Measurements from ENCODE around the gene ZNF329.
"Not testable (repeated sequence)": the region's sequence is repeated elsewhere in the genome, so short reads cannot be mapped to it uniquely, and the experiment has no call there.

Gene ZNF329

DNA sequence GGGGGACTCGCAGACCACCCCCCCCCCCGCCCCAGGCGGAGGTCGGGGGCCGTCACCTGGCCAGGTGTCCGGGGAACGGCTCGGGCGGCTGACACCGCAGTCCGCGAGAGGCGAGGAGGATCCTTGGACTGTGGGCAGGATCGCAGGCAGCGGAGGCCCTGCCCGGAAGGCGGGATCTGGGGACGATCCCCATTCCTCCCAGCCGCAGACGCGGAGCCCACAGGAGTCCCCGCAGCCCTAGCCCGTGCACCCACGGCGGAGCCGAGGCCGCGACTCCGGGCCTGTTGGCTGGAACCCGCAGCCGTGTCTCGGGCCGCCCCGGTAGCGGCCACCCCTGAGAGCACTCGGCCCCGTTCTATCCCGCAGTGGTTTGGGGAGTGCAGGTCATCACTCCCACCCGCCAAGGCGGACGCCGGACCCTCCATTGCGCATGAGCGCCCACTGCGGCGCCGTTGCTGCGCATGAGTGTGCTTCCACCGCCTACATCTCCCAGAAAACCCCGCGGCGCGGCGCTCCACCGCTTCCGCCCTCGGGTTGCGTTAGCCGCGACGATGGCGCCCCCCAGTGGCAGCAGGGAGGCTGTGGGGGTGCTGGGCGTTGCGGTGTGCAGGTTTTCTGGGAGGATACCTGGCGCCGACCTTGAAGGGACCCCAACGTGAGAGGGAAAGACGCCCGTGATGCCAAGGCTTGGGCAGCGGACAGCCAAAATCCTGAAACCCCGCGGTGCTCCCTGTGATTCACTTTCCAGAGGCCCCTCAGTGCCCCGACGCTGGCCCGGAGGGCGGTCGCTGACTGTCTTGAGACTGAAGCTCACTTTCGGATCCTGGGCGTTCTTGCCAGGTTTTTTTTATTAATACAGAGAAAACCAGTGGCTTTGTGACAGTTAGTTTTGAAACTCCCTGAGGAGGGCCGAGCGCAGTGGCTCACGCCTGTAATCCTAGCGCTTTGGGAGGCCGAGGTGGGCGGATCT, 4.4 kb upstream of the ZNF329 start:
- no peaks in the 10 kb centered on the region for H3K36me3 ChIP-seq (ENCODE audit: control insufficient read depth, insufficient read depth, low read length, severe bottlenecking)
- H3K9me3 ChIP-seq (ENCODE audit: control insufficient read depth, low read length): peaks cover 6% of the 10 kb centered on the region
- peak overlapping the region; percentile 93 for H3K9ac ChIP-seq (ENCODE audit: low read length)
- no peaks in the 10 kb centered on the region for H3K27me3 ChIP-seq (replicated peaks; ENCODE audit: control insufficient read depth, insufficient read depth, low read length)
- peaks cover 16% of the 10 kb centered on the region for H3K4me1 ChIP-seq (ENCODE audit: control insufficient read depth, insufficient read depth, low read length)
- peak overlapping the region; percentile 91 for H3K4me3 ChIP-seq (ENCODE audit: low read length)
- peak; percentile 98 for DNase-seq (ENCODE audit: low read depth)

DNA sequence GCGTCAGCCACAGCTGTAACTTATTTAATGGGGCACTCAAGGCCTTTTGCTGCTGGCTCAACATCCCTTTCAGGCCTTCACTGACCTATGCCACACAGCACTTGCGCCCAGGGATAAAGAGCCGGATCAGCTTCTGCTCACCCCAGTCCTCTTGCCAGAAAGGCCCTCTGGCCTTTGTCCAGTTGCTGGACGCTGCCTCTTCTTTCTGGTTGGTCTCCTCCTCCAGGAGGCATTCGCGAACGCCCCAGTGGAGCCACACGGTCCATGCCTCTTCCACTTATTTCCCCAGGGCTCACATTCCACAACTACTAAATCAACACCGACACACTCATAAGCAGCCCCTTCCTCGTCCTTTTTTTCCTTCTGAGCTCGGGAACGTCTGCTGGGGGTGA, 3.7 kb upstream of the ZNF329 start:
- H3K9ac ChIP-seq (ENCODE audit: low read length): peak overlapping the region; percentile 93
- H3K9me3 ChIP-seq (ENCODE audit: control insufficient read depth, low read length): peaks cover 4% of the 10 kb centered on the region
- peak; percentile 50 for DNase-seq (ENCODE audit: low read depth)

DNA sequence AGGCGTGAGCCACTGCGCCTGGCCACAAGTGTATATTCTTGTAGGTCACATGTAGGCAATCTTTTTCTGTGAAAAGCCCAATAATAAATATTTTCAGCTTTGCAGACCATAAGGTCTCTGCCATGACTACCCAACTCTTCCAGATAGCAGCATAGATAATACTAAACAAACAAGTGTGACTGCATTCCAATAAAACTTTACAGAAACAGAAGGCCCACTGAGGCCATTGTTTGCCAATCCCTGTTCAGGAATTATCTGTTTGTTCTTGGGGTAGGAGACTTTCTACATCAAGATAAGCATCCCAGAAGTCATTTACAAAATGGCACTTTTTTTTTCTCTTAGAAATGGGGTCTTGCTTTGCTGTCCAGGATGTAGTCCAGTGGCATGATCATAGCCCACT, 2.8 kb upstream of the ZNF329 start:
- H3K36me3 ChIP-seq (ENCODE audit: control insufficient read depth, insufficient read depth, low read length, severe bottlenecking): no peaks in the 10 kb centered on the region
- peaks cover 23% of the 10 kb centered on the region for H3K4me1 ChIP-seq (ENCODE audit: control insufficient read depth, insufficient read depth, low read length)
- H3K27me3 ChIP-seq (replicated peaks; ENCODE audit: control insufficient read depth, insufficient read depth, low read length): no peaks in the 10 kb centered on the region
- peaks cover 11% of the 10 kb centered on the region for H3K9me3 ChIP-seq (ENCODE audit: control insufficient read depth, low read length)
- H3K4me3 ChIP-seq (ENCODE audit: low read length): peak overlapping the region; percentile 91
- DNase-seq (ENCODE audit: low read depth): no peak
- no peak overlapping the region for H3K9ac ChIP-seq (ENCODE audit: low read length)

More for the DNA sequence above, 3.7 kb upstream of the ZNF329 start:
- Histone ChIP-seq H3K4me3 (ENCODE audit: low read length) (peak overlapping the region; percentile 91), H3K27me3 (replicated peaks; ENCODE audit: control insufficient read depth, insufficient read depth, low read length) (no peaks in the 10 kb centered on the region), H3K4me1 (ENCODE audit: control insufficient read depth, insufficient read depth, low read length) (peaks cover 22% of the 10 kb centered on the region), H3K36me3 (ENCODE audit: control insufficient read depth, insufficient read depth, low read length, severe bottlenecking) (no peaks in the 10 kb centered on the region)

DNA sequence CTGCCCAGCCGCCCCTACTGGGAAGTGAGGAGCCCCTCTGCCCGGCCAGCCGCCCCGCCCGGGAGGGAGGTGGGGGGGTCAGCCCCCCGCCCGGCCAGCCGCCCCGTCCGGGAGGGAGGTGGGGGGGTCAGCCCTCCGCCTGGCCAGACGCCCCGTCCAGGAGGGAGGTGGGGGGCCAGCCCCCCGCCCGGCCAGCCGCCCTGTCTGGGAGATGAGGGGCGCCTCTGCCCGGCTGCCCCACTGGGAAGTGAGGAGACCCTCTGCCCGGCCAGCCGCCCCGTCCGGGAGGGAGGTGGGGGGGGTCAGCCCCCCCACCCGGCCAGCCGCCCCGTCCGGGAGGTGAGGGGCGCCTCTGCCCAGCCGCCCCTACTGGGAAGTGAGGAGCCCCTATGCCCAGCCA, 3.1 kb downstream of the ZNF329 start:
- not testable (repeated sequence) for H3K27me3 ChIP-seq (replicated peaks; ENCODE audit: control insufficient read depth, insufficient read depth, low read length); DNase-seq (ENCODE audit: low read depth); H3K9ac ChIP-seq (ENCODE audit: low read length); H3K4me3 ChIP-seq (ENCODE audit: low read length); H3K36me3 ChIP-seq (ENCODE audit: control insufficient read depth, insufficient read depth, low read length, severe bottlenecking)
- peaks cover 39% of the 10 kb centered on the region for H3K9me3 ChIP-seq (ENCODE audit: control insufficient read depth, low read length)
- H3K4me1 ChIP-seq (ENCODE audit: control insufficient read depth, insufficient read depth, low read length): peaks cover 12% of the 10 kb centered on the region

DNA sequence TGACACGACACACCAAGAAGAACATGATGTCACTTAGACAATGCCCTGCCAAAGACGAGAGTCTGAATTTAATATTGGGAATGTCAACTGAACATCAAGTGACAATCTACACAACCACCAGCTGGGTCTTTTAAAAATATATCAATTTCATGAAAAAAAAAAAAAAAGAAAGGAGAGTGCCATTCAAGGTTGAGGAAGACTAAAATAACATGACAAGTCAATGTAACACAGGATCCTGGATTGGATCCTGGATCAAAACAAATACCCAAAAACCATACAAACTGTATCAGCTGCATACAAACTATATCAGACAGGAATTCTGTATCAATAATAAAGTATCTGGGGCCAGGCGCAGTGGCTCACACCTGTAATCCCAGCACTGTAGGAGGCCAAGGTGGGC, 4.7 kb downstream of the ZNF329 start:
- no peak overlapping the region for H3K9ac ChIP-seq (ENCODE audit: low read length)
- DNase-seq (ENCODE audit: low read depth): no peak
- no peaks in the 10 kb centered on the region for H3K27me3 ChIP-seq (replicated peaks; ENCODE audit: control insufficient read depth, insufficient read depth, low read length)
- H3K36me3 ChIP-seq (ENCODE audit: control insufficient read depth, insufficient read depth, low read length, severe bottlenecking): peaks cover 25% of the 10 kb centered on the region
- peaks cover 55% of the 10 kb centered on the region for H3K9me3 ChIP-seq (ENCODE audit: control insufficient read depth, low read length)
- peaks cover 9% of the 10 kb centered on the region for H3K4me1 ChIP-seq (ENCODE audit: control insufficient read depth, insufficient read depth, low read length)
- H3K4me3 ChIP-seq (ENCODE audit: low read length): peak overlapping the region; percentile 39

DNA sequence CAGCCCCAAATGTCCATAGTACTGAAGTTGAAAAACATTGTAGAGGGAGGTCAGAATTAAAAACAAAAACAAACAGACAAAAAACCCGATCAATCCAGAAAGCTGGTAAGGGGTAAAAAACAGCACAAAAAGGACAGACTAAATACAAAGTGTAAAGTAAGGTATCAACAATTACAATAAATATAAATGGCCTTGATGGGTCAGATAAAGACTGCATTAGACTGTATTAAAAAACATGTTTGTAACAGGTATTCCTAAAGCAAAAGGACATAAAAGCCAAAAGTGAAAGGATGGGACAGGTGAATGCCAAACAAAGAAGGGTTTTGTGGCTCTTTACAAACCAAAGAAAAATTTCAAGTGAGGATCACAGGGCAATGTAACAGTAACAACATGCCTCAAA, 16.3 kb downstream of the ZNF329 start:
- H3K27me3 ChIP-seq (replicated peaks; ENCODE audit: control insufficient read depth, insufficient read depth, low read length): no peaks in the 10 kb centered on the region
- DNase-seq (ENCODE audit: low read depth): no peak
- H3K4me1 ChIP-seq (ENCODE audit: control insufficient read depth, insufficient read depth, low read length): no peaks in the 10 kb centered on the region
- H3K9ac ChIP-seq (ENCODE audit: low read length): no peak overlapping the region
- H3K36me3 ChIP-seq (ENCODE audit: control insufficient read depth, insufficient read depth, low read length, severe bottlenecking): peaks cover 97% of the 10 kb centered on the region
- H3K4me3 ChIP-seq (ENCODE audit: low read length): peak overlapping the region; percentile 70
- H3K9me3 ChIP-seq (ENCODE audit: control insufficient read depth, low read length): peaks cover 100% of the 10 kb centered on the region

DNA sequence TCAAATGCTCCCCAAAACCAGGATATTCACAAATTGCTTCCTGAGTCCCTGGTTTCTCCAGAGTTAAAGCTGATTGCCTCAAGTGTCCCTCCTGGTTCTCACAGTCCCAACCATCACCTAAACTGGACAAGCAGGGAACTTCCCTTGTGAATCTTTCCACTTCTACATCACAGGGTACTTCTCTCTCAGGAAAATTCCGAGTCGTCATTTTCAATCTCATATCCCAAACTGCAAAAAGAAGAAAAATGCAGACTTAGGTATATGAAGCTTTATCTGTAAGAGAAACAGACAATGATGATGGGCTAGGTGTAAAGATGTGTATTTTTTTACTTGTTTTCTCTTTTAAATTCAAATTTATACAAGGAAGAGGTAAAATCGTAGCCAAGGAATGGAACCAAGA, 21.3 kb downstream of the ZNF329 start:
- Histone ChIP-seq H3K36me3 (ENCODE audit: control insufficient read depth, insufficient read depth, low read length, severe bottlenecking) (peaks cover 88% of the 10 kb centered on the region), H3K9me3 (ENCODE audit: control insufficient read depth, low read length) (peaks cover 100% of the 10 kb centered on the region), H3K9ac (ENCODE audit: low read length) (no peak overlapping the region), H3K4me3 (ENCODE audit: low read length) (peak overlapping the region; percentile 66), H3K27me3 (replicated peaks; ENCODE audit: control insufficient read depth, insufficient read depth, low read length) (no peaks in the 10 kb centered on the region), H3K4me1 (ENCODE audit: control insufficient read depth, insufficient read depth, low read length) (no peaks in the 10 kb centered on the region)
- no peak for DNase-seq (ENCODE audit: low read depth)

DNA sequence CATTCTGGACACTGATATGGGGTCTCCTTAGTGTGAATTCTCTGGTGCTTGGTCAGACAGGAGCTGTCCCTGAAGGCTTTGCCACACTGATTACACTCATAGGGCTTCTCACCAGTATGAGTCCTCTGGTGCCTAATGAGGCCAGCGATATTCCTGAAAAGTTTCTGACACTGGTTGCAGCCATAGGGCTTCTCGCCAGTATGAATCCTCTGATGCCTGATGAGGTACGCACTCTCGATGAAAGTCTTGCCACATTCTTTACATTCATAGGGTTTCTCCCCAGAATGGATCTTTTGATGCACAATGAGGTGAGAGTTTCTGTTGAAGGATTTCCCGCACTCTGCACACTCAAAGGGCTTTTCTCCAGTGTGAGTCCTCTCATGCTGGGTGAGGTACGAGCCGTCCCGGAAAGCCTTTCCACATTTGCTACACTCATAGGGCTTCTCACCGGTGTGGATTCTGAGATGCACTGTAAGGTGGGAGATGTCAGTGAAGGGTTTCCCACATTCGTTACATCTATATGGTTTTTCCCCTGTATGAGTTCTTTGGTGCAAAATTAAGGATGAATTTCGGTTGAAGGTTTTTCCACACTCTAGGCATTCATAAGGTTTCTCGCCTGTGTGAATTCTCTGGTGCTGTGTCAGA, 22.4 kb downstream of the ZNF329 start:
- Histone ChIP-seq H3K27me3 (replicated peaks; ENCODE audit: control insufficient read depth, insufficient read depth, low read length) (no peaks in the 10 kb centered on the region), H3K9me3 (ENCODE audit: control insufficient read depth, low read length) (peaks cover 100% of the 10 kb centered on the region), H3K9ac (ENCODE audit: low read length) (no peak overlapping the region), H3K4me3 (ENCODE audit: low read length) (peak overlapping the region; percentile 66), H3K36me3 (ENCODE audit: control insufficient read depth, insufficient read depth, low read length, severe bottlenecking) (peaks cover 77% of the 10 kb centered on the region), H3K4me1 (ENCODE audit: control insufficient read depth, insufficient read depth, low read length) (no peaks in the 10 kb centered on the region)
- DNase-seq (ENCODE audit: low read depth): no peak

DNA sequence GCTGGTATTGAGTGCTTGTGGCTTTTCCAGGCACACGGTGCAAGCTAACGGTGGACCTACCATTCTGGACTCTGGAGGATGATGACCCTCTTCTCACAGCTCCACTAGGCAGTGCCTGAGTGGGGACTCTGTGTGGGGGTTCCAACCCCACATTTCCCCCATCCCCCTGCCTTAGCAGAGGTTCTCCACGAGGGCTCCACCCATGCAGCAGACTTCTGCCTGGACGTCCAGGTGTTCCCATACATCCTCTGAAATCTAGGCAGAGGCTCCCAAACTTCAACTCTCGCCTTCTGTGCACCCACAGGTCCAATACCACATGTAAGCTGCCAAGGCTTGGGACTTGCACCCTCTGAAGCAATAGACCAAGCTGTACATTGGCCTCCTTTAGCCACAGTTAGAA, 27.2 kb downstream of the ZNF329 start:
- Histone ChIP-seq H3K36me3 (ENCODE audit: control insufficient read depth, insufficient read depth, low read length, severe bottlenecking) (peaks cover 32% of the 10 kb centered on the region), H3K9me3 (ENCODE audit: control insufficient read depth, low read length) (peaks cover 98% of the 10 kb centered on the region), H3K9ac (ENCODE audit: low read length) (no peak overlapping the region), H3K4me3 (ENCODE audit: low read length) (peak overlapping the region; percentile 66), H3K4me1 (ENCODE audit: control insufficient read depth, insufficient read depth, low read length) (no peaks in the 10 kb centered on the region), H3K27me3 (replicated peaks; ENCODE audit: control insufficient read depth, insufficient read depth, low read length) (no peaks in the 10 kb centered on the region)
- DNase-seq (ENCODE audit: low read depth): no peak

DNA sequence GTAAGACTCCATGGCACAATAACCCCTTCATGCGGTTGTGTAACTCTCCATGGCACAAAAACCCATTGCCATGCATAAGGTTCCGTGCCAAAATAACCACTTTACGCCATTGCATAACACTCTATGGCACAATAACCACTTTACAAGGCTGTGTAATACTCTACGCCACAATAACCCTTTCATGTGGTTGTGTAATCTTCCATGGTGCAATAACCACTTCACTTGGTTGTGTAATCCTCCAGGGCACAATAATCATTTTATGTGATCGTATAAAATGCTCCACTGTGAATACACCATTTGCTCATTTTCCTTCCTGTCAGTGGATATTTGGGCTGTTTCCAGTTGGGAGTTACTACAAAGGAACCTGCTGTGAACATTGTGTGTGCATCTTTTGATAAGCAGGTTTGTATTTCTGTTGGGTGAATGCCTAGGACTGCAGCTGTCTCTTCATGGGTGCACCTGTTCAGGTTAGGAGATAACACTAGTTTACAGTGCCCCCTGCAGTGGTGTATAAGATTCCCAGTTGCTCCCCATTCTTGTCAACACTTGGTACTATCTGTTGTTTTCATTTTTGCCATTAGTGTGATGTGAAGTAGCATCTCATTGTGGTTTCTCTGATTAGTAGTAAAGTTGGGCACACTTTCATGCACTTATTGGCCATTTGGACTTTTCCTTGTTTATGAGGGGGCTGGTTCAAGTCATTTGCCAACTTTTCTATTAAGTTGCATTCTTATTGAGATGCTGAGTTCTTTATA, 31.4 kb downstream of the ZNF329 start:
- peaks cover 95% of the 10 kb centered on the region for H3K9me3 ChIP-seq (ENCODE audit: control insufficient read depth, low read length)
- DNase-seq (ENCODE audit: low read depth): no peak
- no peak overlapping the region for H3K9ac ChIP-seq (ENCODE audit: low read length)
- H3K4me1 ChIP-seq (ENCODE audit: control insufficient read depth, insufficient read depth, low read length): no peaks in the 10 kb centered on the region
- H3K36me3 ChIP-seq (ENCODE audit: control insufficient read depth, insufficient read depth, low read length, severe bottlenecking): no peaks in the 10 kb centered on the region
- peak overlapping the region; percentile 15 for H3K4me3 ChIP-seq (ENCODE audit: low read length)
- no peaks in the 10 kb centered on the region for H3K27me3 ChIP-seq (replicated peaks; ENCODE audit: control insufficient read depth, insufficient read depth, low read length)
